PC-3 (cell line): ENCODE measurements around the gene NCOA1.

Source experiments
- EZH2phosphoT487 ChIP-seq: fragments of 300-600 bp; sonication (generic); IDR thresholded peaks from 2 replicates; pipeline ENCODE4 v1.6.1; 2018; ENCODE audit warnings: mild to moderate bottlenecking, antibody characterized with exemption, low read length, borderline replicate concordance
- TF ChIP-seq, protein P1 (sequence below): fragments of 300-600 bp; sonication (generic); conservative IDR thresholded peaks from 2 replicates; pipeline ENCODE4 v1.5.1; 2017; ENCODE audit warnings: antibody characterized with exemption, low read depth, mild to moderate bottlenecking, low read length

DNA sequence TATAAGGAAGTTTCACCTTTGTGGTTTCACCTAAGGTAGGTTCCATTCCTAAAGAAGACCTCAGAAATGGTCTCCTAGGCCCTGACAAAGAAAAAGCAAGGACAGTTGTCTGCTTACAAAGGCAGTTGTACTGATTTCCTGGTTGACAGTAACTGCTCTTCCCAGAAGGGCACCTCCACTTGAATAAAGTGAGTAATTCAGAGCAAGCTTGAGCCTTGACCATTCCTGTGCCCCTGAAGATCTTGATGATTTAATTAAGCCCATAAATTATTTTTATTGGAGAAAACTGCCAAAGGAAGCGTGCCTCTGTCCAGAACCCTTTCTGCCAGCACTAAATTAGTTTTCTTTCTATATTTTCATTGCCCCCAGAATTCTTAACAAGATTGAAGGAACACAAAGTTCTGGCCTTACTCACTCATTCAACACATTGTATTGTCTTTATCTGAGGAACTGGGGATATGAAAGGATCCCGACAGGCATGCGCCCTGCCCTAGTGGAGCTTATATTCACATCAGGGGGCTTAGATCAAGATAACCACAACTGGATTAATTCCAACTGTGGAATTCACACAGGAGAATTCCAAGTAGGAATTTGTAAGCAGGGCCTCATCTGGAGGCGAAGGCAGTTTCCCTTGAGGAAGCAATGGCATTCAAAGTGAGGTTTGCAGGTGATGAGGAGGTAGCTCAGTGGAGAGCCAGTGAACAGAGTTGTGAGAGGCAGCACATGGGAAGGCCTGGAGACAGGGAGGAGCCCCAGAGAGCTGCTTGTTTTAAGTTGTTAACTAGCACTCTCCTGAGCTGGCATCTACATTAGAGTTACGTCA, 280.9 kb downstream of the NCOA1 start:
- TF ChIP-seq EZH2phosphoT487, result no peak
- TF ChIP-seq, protein P1, sequence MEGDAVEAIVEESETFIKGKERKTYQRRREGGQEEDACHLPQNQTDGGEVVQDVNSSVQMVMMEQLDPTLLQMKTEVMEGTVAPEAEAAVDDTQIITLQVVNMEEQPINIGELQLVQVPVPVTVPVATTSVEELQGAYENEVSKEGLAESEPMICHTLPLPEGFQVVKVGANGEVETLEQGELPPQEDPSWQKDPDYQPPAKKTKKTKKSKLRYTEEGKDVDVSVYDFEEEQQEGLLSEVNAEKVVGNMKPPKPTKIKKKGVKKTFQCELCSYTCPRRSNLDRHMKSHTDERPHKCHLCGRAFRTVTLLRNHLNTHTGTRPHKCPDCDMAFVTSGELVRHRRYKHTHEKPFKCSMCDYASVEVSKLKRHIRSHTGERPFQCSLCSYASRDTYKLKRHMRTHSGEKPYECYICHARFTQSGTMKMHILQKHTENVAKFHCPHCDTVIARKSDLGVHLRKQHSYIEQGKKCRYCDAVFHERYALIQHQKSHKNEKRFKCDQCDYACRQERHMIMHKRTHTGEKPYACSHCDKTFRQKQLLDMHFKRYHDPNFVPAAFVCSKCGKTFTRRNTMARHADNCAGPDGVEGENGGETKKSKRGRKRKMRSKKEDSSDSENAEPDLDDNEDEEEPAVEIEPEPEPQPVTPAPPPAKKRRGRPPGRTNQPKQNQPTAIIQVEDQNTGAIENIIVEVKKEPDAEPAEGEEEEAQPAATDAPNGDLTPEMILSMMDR, result no peak
